HG03139 (cell line): Measurements from ENCODE around the gene CHMP6.

Experiments
- ATAC-seq: cut with Tn5 transposase; IDR thresholded peaks from one replicate; pipeline ENCODE4 v1.9.1; 2021; ENCODE audit not compliant: unreplicated experiment

CHMP6 gene

GRCh38 chr17:80970762-80971703 is 20.6 kb upstream of the CHMP6 start:
- ATAC-seq = no peak

GRCh38 chr17:80971704-80972304 is 19.8 kb upstream of the CHMP6 start:
- no peak for ATAC-seq

- ATAC-seq = no peak
These were observed 14.9 kb upstream of the CHMP6 start for GRCh38 chr17:80976701-80977100.

GRCh38 chr17:80977172-80977571 is 14.5 kb upstream of the CHMP6 start:
- ATAC-seq = no peak

- ATAC-seq = no peak
These were observed 12.8 kb upstream of the CHMP6 start for GRCh38 chr17:80978499-80979497.

- ATAC-seq = no peak
These were observed 11.9 kb upstream of the CHMP6 start for GRCh38 chr17:80979547-80980378.

GRCh38 chr17:80980397-80981061 is 11.1 kb upstream of the CHMP6 start:
- no peak for ATAC-seq

GRCh38 chr17:80981062-80981902 is 10.4 kb upstream of the CHMP6 start:
- ATAC-seq = no peak

- ATAC-seq = no peak
These were observed 9.7 kb upstream of the CHMP6 start for GRCh38 chr17:80981929-80982425.

- ATAC-seq = no peak
These were observed 9.1 kb upstream of the CHMP6 start for GRCh38 chr17:80982426-80982974.

GRCh38 chr17:80983545-80983944 is 8.1 kb upstream of the CHMP6 start:
- no peak for ATAC-seq

- no peak for ATAC-seq
These were observed 6.9 kb upstream of the CHMP6 start for GRCh38 chr17:80984749-80985148.

GRCh38 chr17:80986046-80986445 is 5.6 kb upstream of the CHMP6 start:
- ATAC-seq = no peak

GRCh38 chr17:80986816-80987475 is 4.7 kb upstream of the CHMP6 start:
- no peak for ATAC-seq

- ATAC-seq = no peak
These were observed 3.6 kb upstream of the CHMP6 start for GRCh38 chr17:80987941-80988461.

GRCh38 chr17:80989586-80989913 is 2.1 kb upstream of the CHMP6 start:
- no peak for ATAC-seq

GRCh38 chr17:80990921-80991644 is 558 bp upstream of the CHMP6 start:
- no peak for ATAC-seq
